Adipose tissue (tissue), 3 donors: Measurements from ENCODE around the gene PRR11. TPM values are rescaled to one million over a fixed set of nuclear protein-coding genes. Genes with fewer than 3 reads are reported as not detected.
"Not testable (repeated sequence)": the region's sequence is repeated elsewhere in the genome, so short reads cannot be mapped to it uniquely, and the experiment has no call there.

ENCODE experiments used
- H3K27ac ChIP-seq: one replicate; pipeline ENCODE4 v1.5.1; 2013; ENCODE audit warnings: low read depth, low read length
- WGBS, 3 donors: extraction: QIAGEN DNeasy Blood & Tissue Kit; methylation state at CpG; one replicate each; pipeline ENCODE4 v1.1.7; 2013; 5-methylcytosine and 5-hydroxymethylcytosine counted together
- polyA plus RNA-seq, 3 donors: library from polyadenylated mRNA; stranded (reverse); fragments of 200-250 nt; gene quantifications; one replicate each; pipeline ENCODE4 v1.2.3, GENCODE V29; 2013
- donor health status: healthy with polysubstance abuse.
- donor health status: Bipolar disorder and iron deficiency.
- donor health status: healthy.

The PRR11 gene
- polyA plus RNA-seq, 3 donors: 0.36 to 1.9 (median 0.94) TPM

DNA sequence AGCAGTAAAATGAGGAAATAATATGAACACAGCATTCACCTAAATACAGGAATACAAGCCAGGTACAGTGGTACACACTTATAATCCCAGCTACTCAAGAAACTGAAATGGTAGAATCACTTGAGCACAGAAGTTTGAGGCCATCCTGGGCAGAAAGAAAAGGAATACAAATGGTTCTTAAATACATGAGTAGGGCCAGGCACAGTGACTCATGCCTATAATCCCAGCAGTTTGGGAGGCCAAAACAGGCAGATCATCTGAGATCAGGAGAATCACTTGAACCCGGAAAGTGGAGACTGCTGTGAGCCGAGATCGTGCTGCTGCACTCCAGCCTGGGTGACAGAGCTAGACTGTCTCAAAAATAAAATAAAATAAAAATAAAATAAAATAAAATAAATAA is 31.3 kb downstream of the PRR11 start:
- WGBS, 3 donors: 98 to 99% (median 98%) methylated on average over 3 of the region's 3 CpGs
- no peak overlapping the region for H3K27ac ChIP-seq

DNA sequence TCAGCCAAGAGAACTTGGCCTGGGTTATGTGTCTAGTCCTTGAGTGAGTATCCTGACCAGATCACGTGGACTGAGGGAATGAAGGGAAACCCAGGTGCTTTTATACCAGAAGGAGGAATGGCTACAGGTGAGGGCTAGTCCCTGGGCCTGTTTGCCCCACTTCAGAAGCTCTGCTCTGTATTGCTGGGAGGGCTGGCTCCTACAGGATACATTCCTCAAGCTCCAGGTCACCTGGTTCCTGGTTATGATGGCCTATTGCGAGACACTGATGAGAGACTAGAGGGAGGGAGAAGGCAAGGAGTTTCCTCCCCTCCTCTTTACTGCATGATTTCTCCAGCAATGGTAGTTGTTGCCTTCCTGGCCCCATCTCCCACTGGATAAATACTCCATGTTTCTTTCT is 35.3 kb downstream of the PRR11 start:
- H3K27ac ChIP-seq: no peak overlapping the region
- WGBS, 3 donors: 88 to 98% (median 95%) methylated on average over 2 of the region's 2 CpGs

DNA sequence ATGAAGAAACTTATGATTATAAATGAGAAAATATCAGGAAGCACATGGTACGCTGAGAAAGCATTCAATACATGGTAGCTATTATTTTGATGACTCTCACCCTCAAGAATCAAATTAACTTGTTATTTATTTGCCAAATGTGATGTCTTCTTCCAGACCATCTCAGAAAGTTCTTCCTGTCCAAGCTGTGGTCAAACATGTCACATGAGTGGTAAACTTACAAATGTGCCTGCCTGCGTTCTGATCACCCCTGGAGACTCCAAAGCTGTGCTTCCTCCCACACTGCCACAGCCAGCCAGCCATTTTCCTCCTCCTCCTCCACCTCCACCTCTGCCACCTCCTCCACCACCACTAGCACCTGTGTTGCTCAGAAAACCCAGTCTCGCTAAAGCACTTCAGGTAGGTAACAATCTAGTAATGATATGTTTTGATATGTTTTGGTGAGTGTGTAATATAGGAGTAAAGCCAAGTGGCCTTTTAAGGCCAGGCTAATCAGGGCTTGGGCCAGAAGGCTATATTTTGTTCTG is 37.9 kb downstream of the PRR11 start:
- H3K27ac ChIP-seq: no peak overlapping the region
- WGBS, 3 donors: 91 to 97% (median 96%) methylated on average over 3 of the region's 3 CpGs

DNA sequence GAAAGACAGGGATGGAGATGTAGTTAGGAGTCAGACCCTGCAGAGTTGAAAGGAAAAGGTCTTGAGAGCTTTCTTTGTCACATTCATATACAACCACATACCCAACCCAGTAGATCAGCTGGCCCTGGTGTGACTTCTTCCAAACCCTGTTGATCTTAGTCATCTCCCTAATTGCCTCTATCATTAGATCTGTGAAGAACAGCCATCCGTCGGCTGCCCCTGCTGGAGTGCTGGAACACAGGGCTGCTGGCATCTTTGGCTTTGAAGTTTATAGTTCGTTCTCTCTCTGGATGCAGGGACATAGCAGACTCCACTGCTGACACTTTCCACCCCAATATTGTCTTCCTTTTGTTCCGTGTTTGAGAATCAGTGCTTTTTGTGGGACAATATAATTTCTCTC is 43.9 kb downstream of the PRR11 start:
- 94 to 96% (median 95%) methylated on average over 4 of the region's 4 CpGs for WGBS, 3 donors
- H3K27ac ChIP-seq: no peak overlapping the region

DNA sequence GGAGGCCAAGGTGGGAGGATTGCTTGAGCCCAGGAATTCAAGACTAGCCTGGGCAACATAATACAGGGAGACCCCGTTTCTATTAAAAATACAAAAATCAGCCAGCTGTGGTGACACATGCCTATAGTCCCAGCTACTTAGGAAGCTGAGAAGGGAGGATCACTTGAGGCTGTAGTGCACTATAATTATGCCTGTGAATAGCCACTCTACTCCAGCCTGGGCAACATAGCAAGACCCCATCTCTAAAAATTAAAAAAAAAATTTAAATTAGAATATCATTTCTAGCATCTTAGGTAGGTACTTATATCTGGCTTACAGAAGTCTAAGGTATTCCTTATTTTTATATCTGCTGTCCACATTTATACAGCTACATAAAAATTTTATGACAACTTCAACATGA is 46.8 kb downstream of the PRR11 start:
- 89 to 97% (median 91%) methylated on average over 1 of the region's 1 CpG for WGBS, 3 donors
- no peak overlapping the region for H3K27ac ChIP-seq

DNA sequence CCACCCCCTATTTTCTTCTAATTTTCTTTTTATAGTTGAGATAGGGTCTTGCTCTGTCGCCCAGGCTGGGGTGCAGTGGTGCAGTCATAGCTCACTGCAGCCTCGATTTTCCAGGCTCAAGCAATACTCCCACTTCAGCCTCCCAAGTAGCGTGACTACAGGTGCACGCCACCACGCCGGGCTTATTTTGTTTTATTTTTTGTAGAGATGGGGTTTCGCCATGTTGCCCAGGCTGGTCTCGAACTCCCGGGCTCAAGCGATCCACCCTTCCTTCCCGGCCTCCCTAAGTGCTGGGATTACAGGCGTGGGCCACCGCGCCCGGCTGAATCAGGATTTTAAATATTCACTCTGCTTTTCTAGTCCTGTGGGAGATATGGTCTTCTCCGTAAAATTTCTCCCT is 63.8 kb downstream of the PRR11 start:
- 92 to 95% (median 94%) methylated on average over 16 of the region's 16 CpGs for WGBS, 3 donors
- no peak overlapping the region for H3K27ac ChIP-seq

DNA sequence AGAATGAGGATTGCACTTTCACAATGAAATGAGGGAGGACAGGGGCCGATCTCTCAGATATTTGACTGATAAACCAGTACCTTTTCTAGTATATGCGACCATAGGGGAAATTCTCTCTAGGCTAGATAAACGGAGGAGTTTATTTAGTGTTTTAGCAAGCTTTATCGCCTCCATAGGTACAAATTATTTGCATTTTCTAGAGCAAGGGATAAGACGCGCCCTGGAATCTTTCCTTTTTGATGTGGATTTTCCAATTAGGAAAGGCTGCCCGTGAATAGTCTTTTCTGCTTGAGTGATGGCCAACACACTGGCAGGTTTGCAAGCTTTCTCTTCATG is 64.4 kb downstream of the PRR11 start:
- H3K27ac ChIP-seq: no peak overlapping the region
- WGBS, 3 donors: 13 to 37% (median 29%) methylated on average over 7 of the region's 7 CpGs

DNA sequence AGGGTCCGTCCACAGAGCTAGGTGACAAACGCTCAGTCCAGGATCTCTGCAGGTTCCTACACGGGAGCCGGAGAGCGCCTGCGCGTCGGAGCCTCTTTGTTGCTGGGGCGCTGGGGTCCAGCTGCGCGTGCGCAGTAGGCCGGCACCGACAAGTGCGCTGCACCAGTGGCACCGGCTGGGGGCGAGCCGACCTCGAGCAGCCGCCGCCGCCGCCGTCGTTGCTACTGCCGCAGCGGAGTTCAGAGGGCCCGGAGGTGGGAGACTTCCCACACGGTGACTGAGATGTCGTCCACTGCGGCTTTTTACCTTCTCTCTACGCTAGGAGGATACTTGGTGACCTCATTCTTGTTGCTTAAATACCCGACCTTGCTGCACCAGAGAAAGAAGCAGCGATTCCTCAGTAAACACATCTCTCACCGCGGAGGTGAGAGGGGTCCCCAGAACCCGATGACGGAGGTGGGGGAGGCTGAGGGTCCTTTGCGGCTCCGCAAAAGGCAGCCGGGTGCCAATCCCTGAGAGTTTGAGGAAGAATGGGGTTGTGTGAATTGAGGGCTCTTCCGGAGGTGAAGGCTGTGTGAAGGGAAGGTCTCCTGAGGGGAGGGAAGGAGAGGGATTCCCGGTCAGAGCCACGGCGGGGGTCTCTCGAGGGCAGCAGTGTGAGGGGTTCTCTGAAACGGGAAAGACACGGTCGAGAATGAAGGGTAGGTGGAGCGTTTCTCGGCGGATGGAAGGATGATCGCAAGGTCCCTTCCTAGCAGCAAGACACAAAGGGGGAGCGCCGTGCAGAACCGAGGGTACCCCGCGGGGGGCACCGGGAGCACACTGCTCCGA is 65.0 kb downstream of the PRR11 start, which contains the start of gene GDPD1:
Gene GDPD1 (plus strand): TSS at position 184 of the 831 bp plus-strand sequence. CDS start 99 bp downstream, at position 283.
- 0 to 1% (median 0%) methylated on average over 60 of the region's 60 CpGs for WGBS, 3 donors
- no peak within 1 kb of the TSS for H3K27ac ChIP-seq

DNA sequence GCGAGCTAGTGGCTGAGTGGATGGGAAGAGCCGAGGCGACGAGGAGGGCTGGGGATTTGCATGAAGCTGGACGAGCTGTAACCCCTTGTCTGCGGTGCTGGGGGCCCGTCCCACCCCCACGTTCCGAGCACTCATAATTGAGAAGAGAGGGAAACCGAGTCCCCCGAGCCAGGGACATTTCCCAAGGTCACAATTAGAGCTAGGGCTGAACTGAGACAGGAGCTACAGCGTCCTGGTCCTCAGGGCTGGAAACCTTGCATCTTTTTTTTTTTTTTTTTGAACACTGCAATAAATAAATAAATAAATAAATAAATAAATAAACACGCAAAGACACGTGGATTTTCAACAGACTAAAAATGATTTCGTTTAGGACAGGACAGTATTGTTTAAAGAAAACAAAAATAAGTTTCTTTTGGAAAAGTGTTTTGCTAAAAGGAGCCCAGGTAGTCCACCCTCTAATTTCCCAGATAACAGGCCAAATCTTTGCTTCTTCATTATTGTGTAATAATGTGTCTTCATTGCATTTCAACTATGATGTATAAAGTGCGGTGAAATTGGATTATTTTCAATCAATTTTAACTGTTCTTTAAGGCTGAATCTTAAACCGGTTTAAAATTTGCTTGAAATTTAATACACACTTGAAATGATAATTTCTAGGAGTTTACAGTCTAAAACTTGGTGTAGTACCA is 65.8 kb downstream of the PRR11 start:
- WGBS, 3 donors: 8 to 10% (median 8%) methylated on average over 17 of the region's 17 CpGs
- no peak overlapping the region for H3K27ac ChIP-seq

DNA sequence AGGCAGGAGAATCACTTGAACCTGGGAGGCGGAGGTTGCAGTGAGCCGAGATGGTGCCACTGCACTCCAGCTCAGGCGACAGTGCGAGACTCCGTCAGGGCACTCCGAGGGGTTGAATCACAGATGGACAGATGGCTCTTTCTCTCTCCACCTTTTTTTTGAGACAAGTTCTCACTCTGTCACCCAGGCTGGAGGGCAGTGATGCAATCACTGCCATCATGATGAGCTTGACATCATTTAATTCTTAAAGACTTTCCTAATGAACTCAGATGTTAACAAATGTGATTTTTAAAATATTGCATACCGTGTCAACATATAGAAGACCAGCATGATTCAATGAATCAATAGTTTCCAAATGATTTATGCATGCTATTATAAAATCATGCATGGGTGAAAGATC is 68.3 kb downstream of the PRR11 start:
- WGBS, 3 donors: 94 to 96% (median 95%) methylated on average over 7 of the region's 7 CpGs
- H3K27ac ChIP-seq: no peak overlapping the region

DNA sequence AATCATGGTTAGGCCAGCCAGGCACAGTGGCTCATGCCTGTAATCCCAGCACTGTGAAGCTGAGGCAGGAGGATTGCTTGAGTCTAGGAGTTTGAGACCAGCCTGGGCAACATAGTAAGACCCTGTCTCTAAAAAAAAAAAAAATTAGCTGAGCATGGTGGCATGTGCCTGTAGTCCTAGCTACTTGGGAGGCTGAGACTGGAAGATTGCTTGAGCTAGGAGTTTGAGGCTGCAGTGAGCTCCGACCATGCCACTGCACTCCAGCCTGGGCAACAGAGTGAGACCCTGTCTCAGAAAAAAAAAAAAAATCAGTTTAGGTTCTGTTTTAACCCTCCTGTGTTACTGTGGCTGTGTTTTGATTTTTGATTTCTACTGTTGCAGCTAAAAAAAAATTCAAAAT is 73.0 kb downstream of the PRR11 start:
- not testable (repeated sequence) for H3K27ac ChIP-seq
- 89 to 94% (median 89%) methylated on average over 1 of the region's 1 CpG for WGBS, 3 donors

DNA sequence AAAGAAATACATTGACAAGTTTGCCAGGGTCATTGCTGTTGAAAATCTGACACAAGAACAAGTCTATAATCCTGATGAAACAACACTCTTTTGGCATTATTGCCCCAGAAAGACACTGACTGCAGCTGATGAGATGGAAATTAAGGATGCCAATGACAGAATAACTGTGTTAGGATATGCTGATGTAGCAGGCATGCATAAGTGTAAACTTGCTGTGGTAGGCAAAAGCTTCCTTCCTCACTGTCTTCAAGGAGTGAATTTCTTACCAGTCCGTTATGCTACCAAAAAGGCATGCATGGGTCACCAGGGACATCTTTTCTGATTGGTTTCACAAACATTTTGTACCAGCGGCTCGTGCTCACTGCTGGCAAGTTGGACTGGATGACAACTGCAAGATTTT is 75.2 kb downstream of the PRR11 start:
- H3K27ac ChIP-seq: no peak overlapping the region
- WGBS, 3 donors: 83 to 85% (median 84%) methylated on average over 3 of the region's 3 CpGs

DNA sequence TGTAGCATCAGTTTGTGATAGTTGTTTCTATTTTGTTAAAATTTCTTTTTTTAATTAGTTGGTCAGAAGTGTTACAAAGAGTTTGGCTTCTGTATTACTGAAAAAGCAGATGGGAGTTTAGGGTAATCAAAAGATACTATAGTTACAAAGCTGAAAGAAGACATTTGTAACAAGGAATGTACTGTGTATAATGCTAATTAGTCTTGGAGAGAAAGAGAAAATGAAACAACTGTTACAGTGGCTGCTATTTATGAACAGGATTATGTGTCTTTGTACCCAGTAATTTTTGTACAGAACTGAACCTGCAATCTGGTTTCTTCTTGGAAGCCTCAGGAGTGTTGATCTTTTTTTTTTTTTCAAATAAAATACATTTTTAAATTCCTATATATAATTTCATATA is 79.1 kb downstream of the PRR11 start:
- H3K27ac ChIP-seq: no peak overlapping the region

DNA sequence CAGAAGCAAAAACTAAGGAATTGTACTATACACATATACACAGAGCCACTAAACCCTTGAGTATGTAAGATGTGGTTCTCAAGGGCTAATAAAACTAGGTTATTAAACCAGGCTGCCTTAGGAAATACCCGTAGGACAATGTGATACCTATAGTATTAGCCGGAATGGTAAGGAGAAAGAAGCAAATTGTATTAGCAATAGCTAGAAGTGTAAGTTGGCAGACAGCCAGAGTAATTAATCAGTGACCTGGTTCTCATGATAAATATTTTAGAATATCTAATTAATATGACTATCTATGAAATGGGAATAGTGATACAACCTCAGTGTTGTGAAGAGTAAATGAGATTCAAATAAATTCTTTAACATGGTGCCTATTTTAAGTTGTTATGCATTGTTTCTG is 83.4 kb downstream of the PRR11 start:
- WGBS, 3 donors: 81 to 89% (median 82%) methylated on average over 2 of the region's 2 CpGs

DNA sequence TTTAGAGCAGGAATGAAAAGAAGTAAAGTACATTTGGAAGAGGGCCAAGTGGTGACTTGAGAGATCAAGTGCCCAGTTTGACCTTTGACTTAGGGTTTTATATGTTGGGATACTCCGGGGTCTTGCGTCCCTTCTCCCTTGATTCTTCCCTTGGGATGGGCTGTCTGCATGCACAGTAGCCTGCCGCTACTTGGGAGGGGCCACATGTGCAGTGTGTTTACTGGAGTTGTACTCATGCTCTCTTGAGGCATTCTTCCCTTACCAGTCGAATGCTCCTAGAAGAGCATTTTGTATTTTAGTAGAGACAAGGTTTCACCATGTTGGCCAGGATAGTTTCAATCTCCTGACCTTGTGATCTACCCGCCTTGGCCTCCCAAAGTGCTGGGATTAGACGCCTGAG is 88.5 kb downstream of the PRR11 start:
- 88 to 90% (median 90%) methylated on average over 6 of the region's 6 CpGs for WGBS, 3 donors

More for the DNA sequence above, 83.4 kb downstream of the PRR11 start:
- H3K27ac ChIP-seq: no peak overlapping the region

More for the DNA sequence above, 88.5 kb downstream of the PRR11 start:
- H3K27ac ChIP-seq: no peak overlapping the region

Other genes starting within 250 kb of the PRR11 start
- 10 to 100 TPM in 2 of 3 donors, 1 to 10 TPM in 1; 4.0 to 15.5 (median 10.2) TPM for gene TRIM37, start 48.9 kb upstream of the PRR11 start, polyA plus RNA-seq
- 10 to 100 TPM; 11.1 to 52.6 (median 19.4) TPM for gene SKA2, start 560 bp upstream of the PRR11 start, polyA plus RNA-seq
- 1 to 10 TPM; 2.1 to 5.7 (median 5.0) TPM for gene SMG8, start 54.3 kb downstream of the PRR11 start, polyA plus RNA-seq
- gene GDPD1, start 64.8 kb downstream of the PRR11 start, polyA plus RNA-seq: 1 to 10 TPM in 1 of 3 donors, under 1 TPM in 1, not detected in 1; 0.46 to 1.0 TPM
- 10 to 100 TPM in 2 of 3 donors, 1 to 10 TPM in 1; 6.0 to 22.8 (median 18.6) TPM for gene YPEL2, start 175.9 kb downstream of the PRR11 start, polyA plus RNA-seq